ENCODE measurements around the gene SPECC1L.

SPECC1L gene

DNA sequence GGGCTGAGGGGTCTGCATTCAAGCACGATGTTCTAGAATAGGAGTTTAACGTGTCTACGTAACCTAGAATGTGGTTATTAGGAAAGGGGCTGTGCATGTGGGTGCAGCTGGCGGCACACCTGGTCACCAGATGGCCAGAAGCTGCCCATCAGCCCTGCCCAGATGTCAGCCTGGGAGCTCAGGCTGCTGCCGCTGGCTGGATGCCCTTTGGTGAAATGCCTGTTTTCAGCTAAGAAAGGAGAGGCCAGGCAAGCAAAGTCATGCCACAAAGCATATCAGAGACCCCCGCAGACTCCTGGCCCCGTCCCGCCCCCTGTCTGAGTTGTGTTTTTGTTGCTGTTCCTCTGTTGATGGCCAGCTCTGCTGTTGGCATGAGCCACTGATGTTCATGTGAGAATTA lies 145.5 kb downstream of the SPECC1L start:
- 91 to 97% methylated on average over 8 of the region's 8 CpGs for WGBS, 2 experiments (ENCODE audit: insufficient coverage in 2 of 2)
- H3K36me3 ChIP-seq (ENCODE audit: control insufficient read depth, insufficient read depth, low read length) = peaks cover 50% of the 10 kb centered on the region

DNA sequence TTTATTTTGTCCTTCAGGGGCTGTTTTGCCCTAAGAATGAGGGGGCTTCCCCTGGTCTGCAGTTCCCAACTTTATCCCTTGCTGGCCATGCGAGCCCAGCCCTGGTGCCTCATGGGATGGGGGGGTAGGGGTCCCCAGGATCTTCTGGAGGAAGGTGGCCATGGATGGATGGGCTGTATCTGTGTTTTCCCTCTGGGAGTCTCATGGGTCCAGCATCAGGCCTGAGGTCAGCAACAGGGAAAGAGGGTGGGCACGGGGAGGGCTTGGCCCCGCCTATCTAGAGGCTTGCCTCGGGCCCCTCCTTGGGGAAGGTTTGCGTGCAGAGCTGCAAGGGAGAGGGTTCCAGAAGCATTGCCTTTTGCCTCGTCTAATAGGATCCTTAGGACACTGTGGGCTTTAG lies 146.0 kb downstream of the SPECC1L start:
- 86 to 93% methylated on average over 5 to 6 of the region's 6 CpGs for WGBS, 2 experiments (ENCODE audit: insufficient coverage in 2 of 2)
- peaks cover 47% of the 10 kb centered on the region for H3K36me3 ChIP-seq (ENCODE audit: control insufficient read depth, insufficient read depth, low read length)
- no peak overlapping the region for H3K27ac ChIP-seq (ENCODE audit: low read depth, low read length, severe bottlenecking)
- H3K9me3 ChIP-seq (ENCODE audit: control insufficient read depth, low read length) = no peaks in the 10 kb centered on the region
- H3K4me3 ChIP-seq (ENCODE audit: extremely low read depth, insufficient read depth, low read length, poor library complexity, severe bottlenecking) = no peak overlapping the region
- no peaks in the 10 kb centered on the region for H3K4me1 ChIP-seq (ENCODE audit: control insufficient read depth, insufficient read depth, low read length, poor library complexity, severe bottlenecking)

More for the DNA sequence above, 145.5 kb downstream of the SPECC1L start:
- Histone ChIP-seq H3K4me1 (ENCODE audit: control insufficient read depth, insufficient read depth, low read length, poor library complexity, severe bottlenecking) (no peaks in the 10 kb centered on the region), H3K9me3 (ENCODE audit: control insufficient read depth, low read length) (no peaks in the 10 kb centered on the region), H3K4me3 (ENCODE audit: extremely low read depth, insufficient read depth, low read length, poor library complexity, severe bottlenecking) (no peak overlapping the region), H3K27ac (ENCODE audit: low read depth, low read length, severe bottlenecking) (no peak overlapping the region)

DNA sequence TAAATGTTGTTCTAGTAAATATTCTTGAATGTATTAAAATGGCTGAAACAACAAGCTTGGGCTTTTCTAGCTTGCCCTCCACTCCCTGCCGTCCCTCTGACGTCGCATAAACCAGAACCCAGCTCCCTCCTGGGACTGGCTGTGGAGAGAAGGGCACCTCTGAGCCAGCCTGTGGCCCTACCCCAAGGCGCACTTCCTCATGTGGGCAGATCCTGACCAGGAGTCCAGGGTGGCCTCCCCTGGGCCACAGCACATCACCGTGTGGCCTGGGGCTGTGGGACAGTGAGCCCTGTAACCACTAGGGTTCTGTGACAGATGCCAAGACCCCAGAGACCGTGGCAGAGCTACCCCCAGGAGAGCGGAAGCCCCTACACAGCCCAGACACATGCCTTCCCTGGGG lies 146.6 kb downstream of the SPECC1L start:
- 94 to 98% methylated on average over 5 to 6 of the region's 7 CpGs for WGBS, 2 experiments (ENCODE audit: insufficient coverage in 2 of 2)
- peaks cover 41% of the 10 kb centered on the region for H3K36me3 ChIP-seq (ENCODE audit: control insufficient read depth, insufficient read depth, low read length)
- H3K4me3 ChIP-seq (ENCODE audit: extremely low read depth, insufficient read depth, low read length, poor library complexity, severe bottlenecking) = no peak overlapping the region
- no peaks in the 10 kb centered on the region for H3K4me1 ChIP-seq (ENCODE audit: control insufficient read depth, insufficient read depth, low read length, poor library complexity, severe bottlenecking)
- H3K27ac ChIP-seq (ENCODE audit: low read depth, low read length, severe bottlenecking) = no peak overlapping the region
- no peaks in the 10 kb centered on the region for H3K9me3 ChIP-seq (ENCODE audit: control insufficient read depth, low read length)

DNA sequence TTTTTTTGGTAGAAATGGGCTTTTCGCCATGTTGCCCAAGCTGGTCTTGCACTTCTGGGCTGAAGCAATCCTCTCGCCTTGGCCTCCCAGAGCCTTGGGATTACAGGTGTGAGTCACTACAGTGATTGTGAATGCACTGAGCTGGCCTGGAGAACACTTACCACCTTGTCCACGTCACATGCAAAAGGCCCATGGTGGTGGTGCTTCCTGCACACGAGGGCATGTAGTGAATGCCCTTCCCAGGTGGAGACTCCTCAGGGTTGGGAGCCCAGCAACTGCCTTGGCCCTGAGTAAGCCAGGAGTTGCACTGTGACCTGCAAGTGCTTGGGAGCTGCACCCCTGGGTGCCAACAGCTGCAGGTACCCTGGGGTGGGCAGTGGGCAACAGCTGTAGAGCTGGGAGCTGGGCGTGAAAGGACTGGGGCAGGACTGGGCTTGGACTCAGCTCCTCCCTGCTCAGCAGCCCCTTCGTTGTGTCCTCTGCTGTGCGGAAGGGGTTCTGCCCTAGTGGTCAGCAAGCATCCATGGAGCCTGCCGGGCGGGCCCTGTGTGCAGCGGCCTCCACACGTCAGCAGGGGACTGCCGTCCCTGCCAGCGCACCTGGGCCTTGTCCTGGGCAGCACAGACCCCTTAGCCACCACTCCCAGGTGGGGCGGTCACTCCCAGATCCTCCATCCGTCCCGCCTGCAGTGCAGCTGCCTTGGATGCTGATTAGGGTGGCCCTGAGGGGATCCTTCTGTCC lies 147.4 kb downstream of the SPECC1L start:
- WGBS, 2 experiments (ENCODE audit: insufficient coverage in 2 of 2) = 92% methylated on average over 13 to 15 of the region's 16 CpGs
- Histone ChIP-seq H3K4me3 (ENCODE audit: extremely low read depth, insufficient read depth, low read length, poor library complexity, severe bottlenecking) (no peak overlapping the region), H3K9me3 (ENCODE audit: control insufficient read depth, low read length) (no peaks in the 10 kb centered on the region), H3K4me1 (ENCODE audit: control insufficient read depth, insufficient read depth, low read length, poor library complexity, severe bottlenecking) (no peaks in the 10 kb centered on the region), H3K36me3 (ENCODE audit: control insufficient read depth, insufficient read depth, low read length) (peaks cover 37% of the 10 kb centered on the region), H3K27ac (ENCODE audit: low read depth, low read length, severe bottlenecking) (no peak overlapping the region)

DNA sequence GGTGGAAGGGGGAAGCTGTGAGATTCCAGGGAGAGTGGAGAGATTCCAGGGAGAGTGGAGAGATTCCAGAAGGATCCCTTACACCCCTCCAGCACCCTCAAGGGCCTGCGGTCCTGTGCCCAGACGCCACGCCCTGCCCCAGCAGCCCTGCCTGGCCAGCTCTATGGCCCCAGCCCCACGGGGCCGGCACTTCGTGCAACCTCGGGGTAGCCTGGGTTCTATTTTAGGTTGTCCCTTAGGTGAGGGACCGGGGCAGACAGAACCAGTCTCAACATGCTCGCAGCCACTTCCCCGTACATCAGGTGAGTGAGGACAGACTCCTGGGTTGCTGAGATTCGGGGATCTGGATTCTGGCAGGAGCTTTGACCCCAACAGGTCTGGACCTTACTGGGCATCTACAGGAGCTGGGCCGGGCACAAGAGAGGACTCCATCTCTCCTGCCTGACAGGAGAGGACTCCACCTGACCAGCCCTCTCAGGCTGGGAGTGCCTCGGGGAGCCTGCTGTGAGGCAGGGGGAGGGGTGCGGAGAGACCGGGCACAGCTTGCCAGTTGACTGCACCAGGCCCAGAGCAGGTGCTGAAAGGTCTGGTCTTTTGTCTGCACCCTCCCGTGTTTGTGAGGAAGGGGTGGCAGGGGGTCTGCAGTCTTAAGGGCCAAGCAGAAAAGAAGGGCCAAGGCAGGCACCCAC lies 148.3 kb downstream of the SPECC1L start:
- H3K4me1 ChIP-seq (ENCODE audit: control insufficient read depth, insufficient read depth, low read length, poor library complexity, severe bottlenecking) = no peaks in the 10 kb centered on the region
- no peaks in the 10 kb centered on the region for H3K9me3 ChIP-seq (ENCODE audit: control insufficient read depth, low read length)
- no peak overlapping the region for H3K4me3 ChIP-seq (ENCODE audit: extremely low read depth, insufficient read depth, low read length, poor library complexity, severe bottlenecking)
- WGBS, 2 experiments (ENCODE audit: insufficient coverage in 2 of 2) = 81 to 85% methylated on average over 14 to 16 of the region's 16 CpGs
- no peak overlapping the region for H3K27ac ChIP-seq (ENCODE audit: low read depth, low read length, severe bottlenecking)
- peaks cover 34% of the 10 kb centered on the region for H3K36me3 ChIP-seq (ENCODE audit: control insufficient read depth, insufficient read depth, low read length)

DNA sequence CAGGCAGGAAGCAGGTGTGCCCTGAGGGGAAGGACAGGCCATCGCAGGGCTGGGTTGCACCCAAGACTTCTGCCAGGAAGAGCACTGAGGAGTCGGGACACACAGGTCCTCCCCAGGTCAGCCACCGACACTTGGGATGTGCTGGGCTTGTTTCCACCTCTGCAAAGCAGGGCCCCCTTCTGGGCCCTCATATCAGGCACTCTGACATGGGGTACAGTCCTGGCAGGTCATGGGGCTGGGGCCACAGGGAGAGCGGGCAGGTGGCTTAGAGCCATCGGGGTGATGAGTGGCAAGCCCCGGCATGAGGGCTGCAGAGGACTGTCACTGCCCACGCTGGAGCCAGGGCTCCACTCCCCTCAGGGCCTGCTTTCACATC lies 148.8 kb downstream of the SPECC1L start:
- 93 to 94% methylated on average over 7 of the region's 7 CpGs for WGBS, 2 experiments (ENCODE audit: insufficient coverage in 2 of 2)
- Histone ChIP-seq H3K27ac (ENCODE audit: low read depth, low read length, severe bottlenecking) (no peak overlapping the region), H3K4me3 (ENCODE audit: extremely low read depth, insufficient read depth, low read length, poor library complexity, severe bottlenecking) (no peak overlapping the region), H3K4me1 (ENCODE audit: control insufficient read depth, insufficient read depth, low read length, poor library complexity, severe bottlenecking) (peaks cover 3% of the 10 kb centered on the region), H3K9me3 (ENCODE audit: control insufficient read depth, low read length) (no peaks in the 10 kb centered on the region), H3K36me3 (ENCODE audit: control insufficient read depth, insufficient read depth, low read length) (peaks cover 29% of the 10 kb centered on the region)

DNA sequence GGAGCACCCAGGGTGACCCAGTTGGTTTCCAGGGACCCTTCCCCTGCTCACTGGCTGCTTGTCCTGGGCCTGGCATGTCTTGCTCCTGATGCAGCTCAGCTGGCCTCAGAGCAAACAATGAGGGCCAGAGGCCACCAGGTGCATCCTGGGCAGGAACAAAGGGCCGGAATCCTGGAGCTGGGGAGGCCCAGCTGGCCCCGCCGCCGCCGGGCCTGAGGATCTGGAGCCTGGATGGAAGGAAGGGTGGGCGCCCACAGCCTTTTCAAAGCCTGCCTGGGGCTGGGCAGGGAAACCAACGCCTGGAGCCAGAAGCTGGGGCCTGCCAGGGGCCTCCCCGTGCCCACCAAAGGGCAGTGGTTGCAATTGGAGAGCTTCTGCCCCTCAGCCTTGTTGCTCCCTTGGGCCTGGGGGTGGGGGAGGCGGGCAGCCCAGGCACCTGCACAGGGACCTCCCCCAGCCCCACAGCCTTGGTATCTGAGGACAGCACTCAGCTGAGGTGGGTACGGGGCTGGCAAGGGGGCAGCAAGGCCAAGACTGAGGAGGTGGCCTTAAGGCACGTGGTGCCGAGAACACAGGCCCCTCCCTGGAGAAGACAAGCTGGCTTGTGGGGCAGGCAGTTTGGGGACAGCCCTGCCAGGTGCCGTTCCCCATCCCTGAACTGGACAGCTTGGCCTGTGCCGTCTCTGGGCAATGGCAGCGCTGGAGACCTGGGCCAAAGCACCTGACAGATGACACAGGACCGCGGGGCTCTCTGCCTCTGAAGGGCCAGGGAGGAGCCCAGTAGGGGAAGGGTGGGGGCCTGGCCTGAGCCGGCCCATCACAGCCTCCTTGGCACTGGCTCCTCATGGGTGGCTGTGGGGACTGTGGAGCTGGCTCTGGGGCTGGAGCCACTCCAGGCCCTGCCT lies 149.7 kb downstream of the SPECC1L start:
- H3K4me3 ChIP-seq (ENCODE audit: extremely low read depth, insufficient read depth, low read length, poor library complexity, severe bottlenecking) = no peak overlapping the region
- H3K4me1 ChIP-seq (ENCODE audit: control insufficient read depth, insufficient read depth, low read length, poor library complexity, severe bottlenecking) = peaks cover 3% of the 10 kb centered on the region
- WGBS, 2 experiments (ENCODE audit: insufficient coverage in 2 of 2) = 82 to 83% methylated on average over 14 to 16 of the region's 18 CpGs
- H3K27ac ChIP-seq (ENCODE audit: low read depth, low read length, severe bottlenecking) = peak overlapping the region; percentile 10
- H3K36me3 ChIP-seq (ENCODE audit: control insufficient read depth, insufficient read depth, low read length) = peaks cover 20% of the 10 kb centered on the region
- no peaks in the 10 kb centered on the region for H3K9me3 ChIP-seq (ENCODE audit: control insufficient read depth, low read length)

DNA sequence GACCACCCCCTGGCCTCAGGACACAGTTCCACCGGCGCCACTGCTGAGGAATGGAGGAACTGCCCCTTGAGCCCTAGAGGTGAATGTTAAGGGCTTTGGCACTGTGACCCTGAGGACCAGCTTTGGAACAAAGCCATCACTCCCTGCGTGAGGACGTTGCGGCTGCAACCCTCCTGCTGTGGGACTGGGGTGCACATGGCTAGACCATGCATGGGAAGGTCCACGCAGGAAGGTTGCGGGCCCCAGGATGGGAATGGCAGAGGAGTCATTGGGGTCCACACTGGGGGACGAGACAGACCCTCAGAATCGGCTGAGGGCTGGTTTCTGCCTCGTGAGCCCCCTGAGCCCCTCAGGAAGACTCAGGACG lies 150.3 kb downstream of the SPECC1L start:
- Histone ChIP-seq H3K27ac (ENCODE audit: low read depth, low read length, severe bottlenecking) (peak overlapping the region; percentile 10), H3K4me1 (ENCODE audit: control insufficient read depth, insufficient read depth, low read length, poor library complexity, severe bottlenecking) (peaks cover 3% of the 10 kb centered on the region), H3K4me3 (ENCODE audit: extremely low read depth, insufficient read depth, low read length, poor library complexity, severe bottlenecking) (no peak overlapping the region), H3K9me3 (ENCODE audit: control insufficient read depth, low read length) (no peaks in the 10 kb centered on the region), H3K36me3 (ENCODE audit: control insufficient read depth, insufficient read depth, low read length) (peaks cover 14% of the 10 kb centered on the region)
- WGBS, 2 experiments (ENCODE audit: insufficient coverage in 2 of 2) = 90 to 97% methylated on average over 7 to 9 of the region's 11 CpGs

DNA sequence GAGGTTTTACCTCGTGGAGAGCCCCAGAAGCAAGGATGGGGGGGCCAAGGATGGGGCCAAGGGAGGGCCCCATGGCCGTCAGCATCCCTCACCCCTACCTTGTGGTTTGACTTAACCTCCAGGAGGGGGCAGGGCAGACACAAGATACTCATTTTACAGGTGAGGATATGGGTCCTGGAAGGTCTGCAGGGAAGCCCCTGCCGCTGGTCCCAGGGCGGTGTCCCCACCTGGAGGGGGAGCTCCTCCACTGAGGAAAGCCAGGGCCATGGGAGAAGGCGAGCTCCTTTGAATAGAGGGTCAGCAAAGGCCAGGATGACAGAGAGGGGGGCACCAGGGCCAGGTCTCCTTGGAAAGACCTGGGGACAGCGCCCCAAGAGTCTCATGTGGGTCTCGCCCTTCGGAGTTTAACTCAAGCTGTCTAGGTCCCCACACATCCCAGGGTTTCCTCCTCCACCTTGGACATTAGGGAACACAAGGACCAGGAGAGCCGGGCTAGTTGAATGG lies 150.8 kb downstream of the SPECC1L start:
- peaks cover 3% of the 10 kb centered on the region for H3K4me1 ChIP-seq (ENCODE audit: control insufficient read depth, insufficient read depth, low read length, poor library complexity, severe bottlenecking)
- 43 to 48% methylated on average over 5 to 7 of the region's 9 CpGs for WGBS, 2 experiments (ENCODE audit: insufficient coverage in 2 of 2)
- H3K36me3 ChIP-seq (ENCODE audit: control insufficient read depth, insufficient read depth, low read length) = peaks cover 9% of the 10 kb centered on the region
- H3K9me3 ChIP-seq (ENCODE audit: control insufficient read depth, low read length) = no peaks in the 10 kb centered on the region
- no peak overlapping the region for H3K27ac ChIP-seq (ENCODE audit: low read depth, low read length, severe bottlenecking)
- H3K4me3 ChIP-seq (ENCODE audit: extremely low read depth, insufficient read depth, low read length, poor library complexity, severe bottlenecking) = no peak overlapping the region

DNA sequence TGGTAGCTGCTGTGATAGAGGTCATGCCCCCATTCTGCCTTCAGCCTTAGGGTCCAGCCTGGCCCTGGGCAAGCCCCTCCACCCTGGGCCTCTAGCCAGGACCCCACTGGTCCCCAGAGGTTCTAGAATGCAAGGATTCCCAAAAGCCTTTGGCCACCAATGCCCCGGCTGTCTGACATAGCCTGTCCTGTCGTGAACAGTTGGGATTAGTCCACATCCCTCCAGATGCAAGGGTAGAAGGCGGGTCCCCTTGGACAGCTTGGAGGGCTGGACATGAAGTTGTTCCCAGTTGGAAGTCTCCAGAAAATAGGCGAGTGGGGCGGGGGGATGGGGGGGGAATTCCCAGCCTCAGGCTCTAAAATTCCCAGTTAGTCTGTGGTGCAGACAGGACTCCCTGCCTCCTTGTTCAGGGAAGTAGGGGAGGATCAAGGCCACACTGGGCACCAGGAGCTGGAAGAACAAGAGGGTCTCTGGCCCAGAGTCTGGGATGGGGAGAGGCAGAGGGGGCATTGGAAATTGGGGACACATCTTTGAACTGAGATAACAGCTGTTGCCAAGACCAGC lies 151.6 kb downstream of the SPECC1L start:
- H3K9me3 ChIP-seq (ENCODE audit: control insufficient read depth, low read length) = no peaks in the 10 kb centered on the region
- no peak overlapping the region for H3K27ac ChIP-seq (ENCODE audit: low read depth, low read length, severe bottlenecking)
- H3K4me1 ChIP-seq (ENCODE audit: control insufficient read depth, insufficient read depth, low read length, poor library complexity, severe bottlenecking) = peaks cover 3% of the 10 kb centered on the region
- H3K4me3 ChIP-seq (ENCODE audit: extremely low read depth, insufficient read depth, low read length, poor library complexity, severe bottlenecking) = no peak overlapping the region
- WGBS, 2 experiments (ENCODE audit: insufficient coverage in 2 of 2) = 81 to 89% methylated on average over 5 of the region's 5 CpGs
- peaks cover 2% of the 10 kb centered on the region for H3K36me3 ChIP-seq (ENCODE audit: control insufficient read depth, insufficient read depth, low read length)

All from mesodermal cell (in vitro differentiated cells).